ENCODE measurements around the gene LTK.

DNA sequence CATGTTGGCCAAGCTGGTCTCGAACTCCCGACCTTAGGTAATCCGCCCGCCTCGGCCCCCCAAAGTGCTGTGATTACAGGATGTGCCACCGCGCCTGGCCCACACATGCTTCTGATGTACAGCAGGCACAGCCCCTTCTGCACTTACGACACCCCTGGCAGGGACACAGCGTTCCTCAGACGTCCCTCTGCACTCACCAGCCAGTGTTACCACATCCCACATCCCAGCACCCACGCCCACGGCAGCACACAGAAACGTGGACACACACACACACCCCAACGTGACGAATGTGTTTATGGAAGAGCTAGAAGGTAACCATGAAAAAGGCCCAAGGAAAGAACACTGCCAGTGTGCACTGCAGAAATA lies 31.0 kb upstream of the LTK start:
- no peak for TF ChIP-seq CTCF (IDR thresholded peaks at IDR 0.05)
- TF ChIP-seq POLR2AphosphoS5 (IDR thresholded peaks at IDR 0.05; ENCODE audit: low read depth, low read length): no peak
- TF ChIP-seq TCF7L2 (IDR thresholded peaks at IDR 0.05; ENCODE audit: low read depth, low read length): no peak
